ENCODE measurements around the gene UBB. TPM values are rescaled to one million over a fixed set of nuclear protein-coding genes. Genes with fewer than 3 reads are reported as not detected.

The UBB gene
- total and polyA plus RNA-seq, 9 of the 15 experiments (the other 6 are each of a cell fraction or from before 2014, with no cell fraction given) = 1,069 to 4,143 (median 1,696) TPM

DNA sequence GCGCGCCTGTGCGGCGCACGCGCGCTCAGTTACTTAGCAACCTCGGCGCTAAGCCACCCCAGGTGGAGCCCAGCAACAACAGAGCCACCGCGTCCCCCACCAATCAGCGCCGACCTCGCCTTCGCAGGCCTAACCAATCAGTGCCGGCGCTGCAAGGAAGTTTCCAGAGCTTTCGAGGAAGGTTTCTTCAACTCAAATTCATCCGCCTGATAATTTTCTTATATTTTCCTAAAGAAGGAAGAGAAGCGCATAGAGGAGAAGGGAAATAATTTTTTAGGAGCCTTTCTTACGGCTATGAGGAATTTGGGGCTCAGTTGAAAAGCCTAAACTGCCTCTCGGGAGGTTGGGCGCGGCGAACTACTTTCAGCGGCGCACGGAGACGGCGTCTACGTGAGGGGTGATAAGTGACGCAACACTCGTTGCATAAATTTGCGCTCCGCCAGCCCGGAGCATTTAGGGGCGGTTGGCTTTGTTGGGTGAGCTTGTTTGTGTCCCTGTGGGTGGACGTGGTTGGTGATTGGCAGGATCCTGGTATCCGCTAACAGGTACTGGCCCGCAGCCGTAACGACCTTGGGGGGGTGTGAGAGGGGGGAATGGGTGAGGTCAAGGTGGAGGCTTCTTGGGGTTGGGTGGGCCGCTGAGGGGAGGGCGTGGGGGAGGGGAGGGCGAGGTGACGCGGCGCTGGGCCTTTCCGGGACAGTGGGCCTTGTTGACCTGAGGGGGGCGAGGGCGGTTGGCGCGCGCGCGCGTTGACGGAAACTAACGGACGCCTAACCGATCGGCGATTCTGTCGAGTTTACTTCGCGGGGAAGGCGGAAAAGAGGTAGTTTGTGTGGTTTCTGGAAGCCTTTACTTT, at the start of gene UBB (continued):
- peak; percentile 63; the same call in 1 of the 2 replicates for TF ChIP-seq ETS1 (conservative IDR thresholded peaks at IDR 0.05; ENCODE audit: control insufficient read depth, low read depth, low read length)
- TF ChIP-seq SMARCA4 (IDR thresholded peaks at IDR 0.05) = no peak; the same call in 1 of the 2 replicates
- TF ChIP-seq, protein P1, sequence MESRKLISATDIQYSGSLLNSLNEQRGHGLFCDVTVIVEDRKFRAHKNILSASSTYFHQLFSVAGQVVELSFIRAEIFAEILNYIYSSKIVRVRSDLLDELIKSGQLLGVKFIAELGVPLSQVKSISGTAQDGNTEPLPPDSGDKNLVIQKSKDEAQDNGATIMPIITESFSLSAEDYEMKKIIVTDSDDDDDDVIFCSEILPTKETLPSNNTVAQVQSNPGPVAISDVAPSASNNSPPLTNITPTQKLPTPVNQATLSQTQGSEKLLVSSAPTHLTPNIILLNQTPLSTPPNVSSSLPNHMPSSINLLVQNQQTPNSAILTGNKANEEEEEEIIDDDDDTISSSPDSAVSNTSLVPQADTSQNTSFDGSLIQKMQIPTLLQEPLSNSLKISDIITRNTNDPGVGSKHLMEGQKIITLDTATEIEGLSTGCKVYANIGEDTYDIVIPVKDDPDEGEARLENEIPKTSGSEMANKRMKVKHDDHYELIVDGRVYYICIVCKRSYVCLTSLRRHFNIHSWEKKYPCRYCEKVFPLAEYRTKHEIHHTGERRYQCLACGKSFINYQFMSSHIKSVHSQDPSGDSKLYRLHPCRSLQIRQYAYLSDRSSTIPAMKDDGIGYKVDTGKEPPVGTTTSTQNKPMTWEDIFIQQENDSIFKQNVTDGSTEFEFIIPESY (CRISPR knock-in tag; IDR thresholded peaks at IDR 0.05) = no peak
- TF ChIP-seq POLR2B (IDR thresholded peaks at IDR 0.05; ENCODE audit: low read depth, partially characterized antibody) = peak; percentile 99
- no peak for TF ChIP-seq GATA2 (CRISPR knock-in tag; IDR thresholded peaks at IDR 0.05)
- TF ChIP-seq, protein P2, sequence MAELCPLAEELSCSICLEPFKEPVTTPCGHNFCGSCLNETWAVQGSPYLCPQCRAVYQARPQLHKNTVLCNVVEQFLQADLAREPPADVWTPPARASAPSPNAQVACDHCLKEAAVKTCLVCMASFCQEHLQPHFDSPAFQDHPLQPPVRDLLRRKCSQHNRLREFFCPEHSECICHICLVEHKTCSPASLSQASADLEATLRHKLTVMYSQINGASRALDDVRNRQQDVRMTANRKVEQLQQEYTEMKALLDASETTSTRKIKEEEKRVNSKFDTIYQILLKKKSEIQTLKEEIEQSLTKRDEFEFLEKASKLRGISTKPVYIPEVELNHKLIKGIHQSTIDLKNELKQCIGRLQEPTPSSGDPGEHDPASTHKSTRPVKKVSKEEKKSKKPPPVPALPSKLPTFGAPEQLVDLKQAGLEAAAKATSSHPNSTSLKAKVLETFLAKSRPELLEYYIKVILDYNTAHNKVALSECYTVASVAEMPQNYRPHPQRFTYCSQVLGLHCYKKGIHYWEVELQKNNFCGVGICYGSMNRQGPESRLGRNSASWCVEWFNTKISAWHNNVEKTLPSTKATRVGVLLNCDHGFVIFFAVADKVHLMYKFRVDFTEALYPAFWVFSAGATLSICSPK (IDR thresholded peaks at IDR 0.05; ENCODE audit: borderline replicate concordance) = no peak
- peak; percentile 59; the same call in 1 of the 2 replicates for TF ChIP-seq KLF6 (CRISPR knock-in tag; IDR thresholded peaks at IDR 0.05; ENCODE audit: borderline replicate concordance)
- peak; percentile 96 for TF ChIP-seq PCBP1 (IDR thresholded peaks at IDR 0.05; ENCODE audit: low read depth, low read length, poor library complexity, severe bottlenecking)
- TF ChIP-seq ZNF311 (CRISPR knock-in tag; IDR thresholded peaks at IDR 0.05) = no peak
- TF ChIP-seq FOXM1 (IDR thresholded peaks at IDR 0.05; ENCODE audit: low read depth) = peak; percentile 76
- no peak for TF ChIP-seq FOXM1 (CRISPR knock-in tag; IDR thresholded peaks at IDR 0.05; ENCODE audit: low read depth)
- peak; percentile 90 for TF ChIP-seq CHAMP1 (IDR thresholded peaks at IDR 0.05)
- TF ChIP-seq C11orf30 (IDR thresholded peaks at IDR 0.05; ENCODE audit: low read depth) = peak; percentile 53
- TF ChIP-seq SRF (CRISPR knock-in tag; IDR thresholded peaks at IDR 0.05) = peak in 1 of 2 experiments; percentile 5; a peak in 1 of 4 replicates
- TF ChIP-seq FOXJ3 (CRISPR knock-in tag; IDR thresholded peaks at IDR 0.05) = no peak
- TF ChIP-seq ZNF668 (CRISPR knock-in tag; IDR thresholded peaks at IDR 0.05) = no peak
- peak; percentile 97 for TF ChIP-seq GTF2A2 (tag; IDR thresholded peaks at IDR 0.05)
- TF ChIP-seq ZNF785 (CRISPR knock-in tag; IDR thresholded peaks at IDR 0.05) = no peak
- no peak for TF ChIP-seq YBX1 (IDR thresholded peaks at IDR 0.05)
- TF ChIP-seq BCL6 (CRISPR knock-in tag; IDR thresholded peaks at IDR 0.05) = peak; percentile 43; the same call in 1 of the 2 replicates
- TF ChIP-seq CCAR2 (IDR thresholded peaks at IDR 0.05; ENCODE audit: low read depth, low read length) = no peak

All from K562 (cell line).